Measurements from ENCODE around the gene DPH5.

The DPH5 gene

DNA sequence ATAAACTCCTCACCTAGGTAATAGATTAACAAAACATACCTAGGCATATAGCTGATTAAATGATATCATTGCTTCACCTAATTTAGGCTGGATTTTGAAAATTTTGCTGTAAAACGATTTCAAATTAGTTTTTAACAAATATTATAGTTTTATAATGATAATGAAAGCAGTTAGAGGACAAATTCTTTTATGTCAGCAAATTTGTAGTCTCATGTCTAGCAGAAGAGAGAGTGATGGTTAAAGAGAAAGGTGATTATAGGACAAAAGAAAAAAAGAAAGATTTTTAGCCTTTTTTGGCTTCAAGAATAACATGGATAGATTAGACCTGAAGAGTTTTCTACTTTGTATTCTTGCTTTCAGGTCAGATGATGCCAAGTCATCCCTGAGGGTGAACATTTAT, 3.6 kb upstream of the DPH5 start:
- no peak for DNase-seq

GRCh38 chr1:101028466-101028865, 2.9 kb upstream of the DPH5 start:
- no peak for DNase-seq

DNA sequence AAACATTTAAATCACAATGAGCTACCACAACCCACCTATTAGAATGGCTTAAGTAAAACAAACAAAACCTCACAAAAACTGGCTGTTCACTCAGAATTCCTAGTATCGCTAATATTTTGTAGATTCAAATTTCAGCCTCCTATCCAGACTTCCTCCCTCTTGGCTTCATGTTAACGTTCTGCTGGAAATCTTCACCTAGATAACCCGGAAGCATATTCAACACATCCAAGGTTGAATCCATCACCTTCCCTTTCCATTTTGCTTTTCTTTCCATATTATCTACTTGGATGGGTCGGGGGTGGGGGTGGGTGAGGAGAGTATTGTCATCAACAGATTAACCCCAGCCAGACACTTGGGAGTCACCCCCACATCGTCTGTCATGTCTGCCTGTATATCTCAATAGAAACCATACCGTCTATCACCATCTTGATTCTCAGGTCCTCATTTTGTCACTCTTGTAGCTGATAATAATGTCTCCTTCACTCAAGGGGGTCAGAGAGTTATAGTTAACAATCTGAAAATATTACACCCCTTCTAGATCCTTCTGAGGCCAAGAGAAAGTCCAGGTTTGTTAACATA, 1.7 kb upstream of the DPH5 start:
- no peak for DNase-seq

DNA sequence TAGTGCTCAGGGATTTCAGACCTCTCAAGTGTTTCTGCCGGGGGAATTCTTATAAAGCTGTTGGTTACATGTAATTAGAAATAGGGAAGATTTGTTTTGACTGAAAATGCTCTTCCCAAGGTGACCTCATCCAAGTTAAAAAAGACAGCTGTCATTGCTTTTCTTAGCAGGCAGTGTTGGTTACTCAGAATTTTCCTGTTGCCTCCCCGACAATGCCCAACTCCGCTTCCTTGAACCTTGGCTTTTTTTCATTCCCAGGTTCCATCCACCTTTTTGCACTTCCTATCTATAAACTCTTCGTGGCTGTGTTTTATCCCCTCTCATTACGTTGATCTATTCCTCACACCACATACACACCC, 825 bp upstream of the DPH5 start:
- no peak for DNase-seq

GRCh38 chr1:101025283-101025656, 314 bp downstream of the DPH5 start:
- DNase-seq, result no peak

DNA sequence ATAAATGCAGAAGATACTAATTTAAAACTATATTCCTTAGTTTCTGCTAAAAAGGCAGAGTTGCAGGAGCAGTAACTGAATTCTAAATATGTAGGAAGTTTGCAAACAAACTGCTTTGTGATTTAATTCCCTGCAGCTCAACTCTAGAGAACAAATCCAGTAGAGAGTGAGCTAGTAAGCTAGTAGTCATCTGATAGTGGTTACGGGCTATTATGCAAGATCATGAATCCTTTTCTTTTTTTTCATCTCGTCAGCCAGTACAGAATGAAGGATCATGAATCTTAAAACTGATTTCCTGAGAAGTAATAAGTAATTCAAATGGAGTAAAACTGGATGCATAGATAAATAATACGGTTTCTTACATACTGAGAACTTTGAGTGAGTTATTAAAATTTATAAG, 3.3 kb downstream of the DPH5 start:
- DNase-seq, result no peak

GRCh38 chr1:101017448-101017847, 8.1 kb downstream of the DPH5 start:
- no peak for DNase-seq

DNA sequence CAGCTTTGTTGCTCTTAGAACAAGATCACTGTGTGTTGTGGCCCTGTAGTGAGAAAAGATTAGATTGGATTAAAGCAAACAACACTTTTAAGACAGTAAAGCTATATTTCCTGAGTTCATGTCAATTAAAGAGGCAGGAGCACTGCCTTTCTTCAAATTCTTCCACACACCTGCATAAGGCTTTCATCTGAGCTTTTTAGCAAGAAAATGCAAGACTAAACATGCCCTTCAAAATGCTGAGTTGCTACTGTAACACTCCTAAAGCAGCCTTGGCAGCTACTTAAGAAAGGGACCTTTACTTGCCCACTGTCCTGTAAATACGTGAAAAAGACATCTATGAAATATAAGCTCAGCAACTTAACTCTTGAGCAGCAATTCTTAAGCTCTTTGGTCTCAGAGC, 11.8 kb downstream of the DPH5 start:
- no peak for DNase-seq

GRCh38 chr1:101008229-101008834, 17.3 kb downstream of the DPH5 start:
- DNase-seq, result no peak

GRCh38 chr1:101006553-101006952, 19.0 kb downstream of the DPH5 start:
- peak; percentile 11 for DNase-seq

- no peak for DNase-seq
Measured at GRCh38 chr1:101005871-101006270, 19.7 kb downstream of the DPH5 start.

GRCh38 chr1:101005183-101005582, 20.4 kb downstream of the DPH5 start:
- no peak for DNase-seq

DNA sequence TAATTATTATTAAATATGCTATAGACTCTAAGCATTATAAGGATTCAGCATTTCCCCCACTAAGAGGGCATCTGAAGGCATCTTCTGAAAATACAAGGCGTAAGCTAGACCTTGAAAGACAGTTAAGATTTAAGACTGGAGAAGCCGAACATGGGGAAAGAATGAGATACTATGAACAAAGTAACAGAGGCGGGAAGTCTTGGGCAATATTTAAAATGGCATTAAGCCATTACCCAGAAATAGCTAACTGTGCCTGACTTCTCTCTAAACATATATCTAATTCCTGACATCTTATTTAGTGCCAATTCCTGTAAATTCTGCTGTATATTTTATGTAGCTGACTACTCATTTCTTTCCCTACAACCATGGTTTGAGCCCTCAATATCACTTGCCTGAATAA, 20.9 kb downstream of the DPH5 start:
- DNase-seq, result no peak

DNA sequence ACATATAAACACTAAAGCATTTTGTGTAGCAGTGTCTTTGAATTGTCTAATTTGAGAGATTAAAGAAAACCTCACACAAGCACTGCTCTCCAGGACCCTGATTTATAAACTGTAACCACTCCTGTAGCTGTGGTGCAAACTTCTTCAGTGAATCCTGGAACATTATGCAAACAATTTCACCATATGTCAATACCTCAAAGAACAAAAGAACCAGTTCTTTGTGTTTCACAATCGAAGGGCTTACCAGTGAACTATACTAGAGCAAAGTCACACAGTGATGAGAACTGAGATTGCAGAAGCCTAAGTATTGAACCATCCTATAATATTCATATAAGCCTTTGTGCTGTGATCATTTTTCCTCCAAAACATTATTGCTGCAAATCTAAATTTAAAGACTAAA, 21.5 kb downstream of the DPH5 start:
- DNase-seq, result no peak

DNA sequence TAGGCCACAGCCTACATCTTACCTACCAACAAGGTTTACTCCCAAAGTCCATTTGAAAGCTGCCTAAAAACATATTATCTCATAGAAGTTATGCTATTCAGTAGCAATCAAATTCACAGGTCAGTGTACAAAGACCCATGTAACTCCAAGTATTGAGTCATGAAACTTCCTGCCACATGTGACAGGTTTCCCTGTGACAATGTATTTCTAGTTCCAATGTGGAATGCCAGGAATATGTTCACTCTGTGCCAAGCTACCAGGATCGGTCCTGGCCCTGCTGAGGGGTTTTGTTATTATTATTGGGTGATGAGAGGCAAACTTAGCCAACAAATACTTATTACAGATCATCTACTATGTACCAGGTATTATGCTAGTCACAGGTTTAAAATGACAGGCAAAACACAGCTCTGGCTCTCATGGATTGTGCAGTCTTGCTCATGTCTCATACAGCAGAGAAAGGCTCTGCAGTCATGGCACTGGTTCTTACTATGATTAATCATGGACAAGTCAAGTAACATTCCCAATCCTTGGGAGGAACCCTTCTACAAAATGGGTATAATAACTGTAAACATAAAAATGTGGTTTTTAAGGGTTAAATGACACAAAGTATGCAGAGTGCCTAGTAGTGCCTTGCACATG, 22.5 kb downstream of the DPH5 start:
- no peak for DNase-seq

- DNase-seq, result no peak
Measured at GRCh38 chr1:101002551-101002950, 23.0 kb downstream of the DPH5 start.

GRCh38 chr1:101000131-101000873, 25.3 kb downstream of the DPH5 start:
- DNase-seq, result no peak

DNA sequence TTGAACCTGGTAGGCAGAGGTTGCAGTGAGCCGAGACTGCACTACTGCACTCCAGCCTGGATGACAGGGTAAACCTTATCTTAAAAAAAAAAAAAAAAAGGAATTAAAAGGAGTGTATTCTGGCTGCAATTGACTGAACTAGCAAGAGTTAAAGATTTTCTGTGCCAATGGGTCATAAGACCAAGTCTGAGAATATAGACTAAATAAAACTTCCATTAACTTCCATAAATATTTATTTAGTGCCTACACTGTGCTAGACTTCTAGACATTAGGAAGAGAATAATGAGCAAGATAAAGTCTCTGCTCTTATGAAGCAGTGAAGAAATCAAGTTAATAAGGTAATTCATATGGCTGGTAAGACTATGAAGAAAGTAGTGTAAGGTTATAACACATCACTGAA, 27.2 kb downstream of the DPH5 start:
- DNase-seq, result no peak

DNA sequence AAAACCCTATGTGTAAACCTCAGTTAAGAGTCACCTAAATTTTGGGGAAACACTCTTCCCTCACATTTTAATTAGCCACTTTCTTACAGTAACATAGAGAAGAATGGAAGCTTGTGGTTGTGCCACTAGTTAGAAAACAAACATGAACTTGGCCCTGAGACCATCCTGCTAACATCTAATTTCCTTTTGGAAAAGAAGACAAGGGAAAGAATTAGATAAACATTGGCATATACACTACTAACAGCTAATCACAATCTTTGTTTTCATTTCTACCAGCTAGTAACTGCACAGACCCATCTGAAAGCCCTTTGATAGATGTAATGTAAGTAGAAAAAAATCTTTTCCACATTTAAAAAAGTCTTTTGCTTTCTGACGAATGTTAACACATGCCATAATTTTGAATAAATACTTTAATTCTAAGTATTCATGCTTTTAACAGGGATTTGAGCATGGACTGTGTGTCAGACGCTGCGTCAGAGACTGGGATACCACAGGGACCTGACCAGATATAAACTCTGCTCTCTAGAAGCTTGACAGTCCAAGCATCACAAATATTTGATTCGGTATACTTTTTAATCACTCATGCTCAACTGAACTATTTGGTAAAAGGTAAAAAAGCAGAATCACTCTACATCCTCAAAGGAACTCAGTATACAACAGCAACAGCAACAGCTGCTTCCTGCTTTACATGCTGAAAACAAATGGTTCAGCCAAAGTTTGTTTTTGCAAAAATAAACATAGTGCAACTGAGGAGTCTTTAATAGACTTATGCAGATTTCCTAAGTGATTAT, 30.2 kb downstream of the DPH5 start:
- no peak for DNase-seq

DNA sequence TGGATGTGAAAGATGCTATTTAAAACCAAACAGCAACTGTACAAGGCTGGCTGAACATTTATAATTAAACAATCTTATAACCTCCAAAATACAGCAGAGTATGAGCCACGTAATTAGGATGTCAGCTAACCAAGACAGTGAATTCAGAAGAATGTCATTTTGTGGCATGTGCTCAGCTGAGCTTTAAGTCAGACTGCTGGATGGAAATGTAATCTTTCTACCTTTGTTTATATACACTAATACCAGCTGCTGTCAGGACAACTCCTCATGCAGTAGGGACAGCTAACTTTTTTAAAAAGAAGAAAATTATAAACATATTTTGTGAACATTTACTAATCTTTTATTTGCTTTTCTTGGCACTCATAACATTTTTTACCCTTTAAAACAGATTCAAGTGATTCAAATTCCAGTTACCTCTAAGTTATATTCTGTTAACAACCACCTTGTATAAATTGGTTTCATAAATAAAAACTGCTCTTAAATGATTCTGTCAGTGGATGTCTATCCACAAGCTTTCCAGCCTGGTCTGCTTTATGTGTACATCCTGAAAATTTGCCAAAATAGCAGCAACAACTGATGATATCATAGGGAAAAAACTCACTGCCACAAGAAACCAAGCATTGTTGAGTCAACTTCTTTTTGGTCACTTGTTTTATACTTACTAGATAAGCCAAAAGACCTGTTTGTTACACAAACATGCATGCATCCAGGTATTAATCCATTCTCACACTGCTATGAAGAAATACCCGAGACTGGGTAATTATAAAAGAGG, 36.1 kb downstream of the DPH5 start:
- DNase-seq, result no peak

DNA sequence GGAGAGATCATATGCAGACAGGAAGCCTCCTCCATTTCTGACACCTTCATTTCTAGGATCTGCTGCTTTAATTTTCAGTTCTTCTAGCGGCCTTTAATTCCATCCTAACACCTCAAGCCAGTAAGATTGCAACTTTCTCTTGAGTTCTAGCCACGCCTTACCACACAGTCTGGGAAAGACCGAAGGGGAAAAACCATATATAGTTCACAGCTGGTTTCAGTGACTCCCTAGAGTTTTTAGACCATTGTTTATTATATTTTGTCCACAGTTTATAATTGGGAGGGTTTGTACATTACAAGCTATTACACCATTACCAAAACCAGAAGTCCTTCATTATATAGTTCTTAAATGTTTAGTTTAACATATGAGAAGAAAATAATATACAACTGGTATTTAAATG, 37.5 kb downstream of the DPH5 start:
- DNase-seq, result no peak

DNA sequence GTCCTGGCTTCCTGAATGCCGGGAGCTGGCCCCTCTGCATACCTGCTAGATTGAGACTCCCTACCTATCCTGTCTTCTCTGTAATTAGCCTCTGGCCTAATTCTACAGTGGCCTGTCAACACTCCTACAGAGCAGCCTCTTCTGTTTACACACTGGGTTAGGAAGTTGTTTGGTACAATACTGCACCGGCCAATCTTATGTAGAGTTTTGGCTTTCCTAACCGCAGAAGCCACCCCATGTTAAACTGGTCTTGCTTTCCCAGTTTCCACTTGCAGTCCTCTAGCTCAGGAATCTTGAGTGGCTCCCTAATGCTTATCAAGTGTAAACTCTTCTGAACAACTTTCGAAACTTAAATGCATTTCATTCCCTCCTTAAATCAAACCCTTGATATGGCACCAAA, 42.8 kb downstream of the DPH5 start:
- no peak for DNase-seq

DNA sequence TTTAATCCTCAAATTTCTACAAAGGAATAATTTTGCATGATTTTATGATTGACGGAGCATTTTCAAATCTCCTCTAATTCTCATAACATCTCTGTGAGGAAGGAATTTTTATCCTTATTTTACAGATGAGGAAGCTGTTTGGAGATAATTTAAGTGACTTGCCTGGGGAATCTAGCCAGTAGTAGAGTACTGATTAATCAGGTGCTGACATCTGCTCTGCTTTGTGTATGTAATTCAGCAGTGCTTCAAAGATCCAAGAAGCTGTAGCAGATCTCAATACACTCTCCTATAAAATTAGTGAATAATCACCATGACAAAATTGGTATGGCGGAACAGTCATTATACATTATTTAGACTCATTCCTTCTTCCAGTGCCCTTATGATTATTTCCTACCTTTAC, 46.0 kb downstream of the DPH5 start:
- DNase-seq, result no peak

Measured in NCI-H1694 treated with DMSO at 0.1 percent for 48 hours (cell line).